GM12878 (cell line): ENCODE results near the gene PLEKHO1. TPM values are rescaled to one million over a fixed set of nuclear protein-coding genes. Genes with fewer than 3 reads are reported as not detected.
A peak's percentile ranks its signal among the peaks of the same experiment; 100 is the strongest.

ENCODE experiments used
- ATF2 ChIP-seq: IDR thresholded peaks from 2 replicates; pipeline ENCODE4 v1.6.1; 2012; ENCODE audit warnings: low read length, inconsistent platforms
- CTCF ChIP-seq, 3 experiments: IDR thresholded peaks in 2 of 3; conservative IDR thresholded peaks in 1 of 3; 2 replicates each; pipeline ENCODE4 v1.5.1; 2011; ENCODE audit warnings: low read depth in 3 of 3, low read length in 3 of 3, mild to moderate bottlenecking in 3 of 3, control low read depth in 2 of 3, moderate library complexity in 2 of 3, inconsistent platforms in 1 of 3, mixed read lengths in 1 of 3; ENCODE audit not compliant: control insufficient read depth in 2 of 3, insufficient read depth in 1 of 3; ENCODE audit errors: extremely low read depth in 1 of 3
- RUNX3 ChIP-seq: IDR thresholded peaks from 2 replicates; pipeline ENCODE4 v1.6.1; 2012; ENCODE audit warnings: low read length, inconsistent platforms
- SIN3A ChIP-seq: IDR thresholded peaks from 2 replicates; pipeline ENCODE4 v1.6.1; 2012; ENCODE audit warnings: low read depth, low read length, improper control_type of control experiment
- SPI1 ChIP-seq: IDR thresholded peaks from 2 replicates; pipeline ENCODE4 v1.6.1; 2011; ENCODE audit warnings: low read depth, mild to moderate bottlenecking, low read length, moderate library complexity, borderline replicate concordance; ENCODE audit not compliant: insufficient read depth
- ZNF687 ChIP-seq: fragments of 450-650 bp; IDR thresholded peaks from 2 replicates; pipeline ENCODE4 v1.6.1; 2017; ENCODE audit warnings: mild to moderate bottlenecking, moderate library complexity
- polyA plus RNA-seq, 11 experiments: library from polyadenylated mRNA; depleted of rRNA in 4 of 11; unstranded in 6 of 11; stranded (reverse) in 5 of 11; fragments of >200 nt; fragmentation: Nextera tagmentation in 4 of 11; fragmentation: Illumina TruSeq in 1 of 11; extraction: Ambion mirVana in 4 of 11; extraction: Trizol in 1 of 11; gene quantifications; 1 replicate in 1 of 11; 2 replicates in 10 of 11; pipeline versions ENCODE4 v1.2.1 to v1.2.3, GENCODE V29; 2011 to 2016; ENCODE audit warnings: inconsistent platforms in 2 of 11, missing spikeins in 2 of 11, low read depth in 1 of 11
- total RNA-seq, 4 experiments: library from RNA; depleted of rRNA in 3 of 4; stranded (reverse); fragments of >200 nt in 3 of 4; fragmentation: Illumina TruSeq in 1 of 4; extraction: Trizol in 1 of 4; gene quantifications; 2 replicates each; pipeline versions ENCODE4 v1.2.1 to v1.2.3, GENCODE V29; 2013 to 2021

Gene PLEKHO1
- total and polyA plus RNA-seq, 10 of the 15 experiments (the other 5 are each of a cell fraction or from before 2014, with no cell fraction given) = 5.3 to 184 (median 88.8) TPM

GRCh38 chr1:150141452-150141851, 8.3 kb upstream of the PLEKHO1 start (continued):
- peak; percentile 55 for TF ChIP-seq ATF2
- peak; percentile 63 for TF ChIP-seq SPI1
- TF ChIP-seq RUNX3 = peak; percentile 15; the same call in 1 of the 2 replicates
- no peak for TF ChIP-seq SIN3A
- no peak for TF ChIP-seq ZNF687
- TF ChIP-seq CTCF (IDR thresholded peaks at IDR 0.05 in 2 of 3, conservative IDR thresholded peaks at IDR 0.05 in 1 of 3; ENCODE audit: control insufficient read depth in 2 of 3, extremely low read depth in 1 of 3, insufficient read depth in 1 of 3, low read depth in 3 of 3, low read length in 3 of 3) = no peak
- TF ChIP-seq, all 136 proteins: peak for 5
